Mesothelial cell of epicardium (in vitro differentiated cells): ENCODE results near the gene MFAP1. TPM values are rescaled to one million over a fixed set of nuclear protein-coding genes. Genes with fewer than 3 reads are reported as not detected.

Experiments used
- DNase-seq, 2 experiments: peaks; one replicate each; pipeline ENCODE4 v3.0.0; 2021; ENCODE audit warnings: low spot score in 2 of 2; ENCODE audit not compliant: unreplicated experiment in 2 of 2
- H3K27ac Mint-ChIP-seq: 2 replicates; pipeline ENCODE4 v1.8.0; 2021; ENCODE audit warnings: mixed read lengths
- H3K27me3 Mint-ChIP-seq: 2 replicates; pipeline ENCODE4 v1.8.0; 2021; ENCODE audit warnings: low read depth, mixed read lengths
- H3K36me3 Mint-ChIP-seq: 2 replicates; pipeline ENCODE4 v1.8.0; 2021; ENCODE audit warnings: mixed read lengths
- H3K4me1 Mint-ChIP-seq: 2 replicates; pipeline ENCODE4 v1.8.0; 2021; ENCODE audit warnings: mixed read lengths
- H3K4me3 Mint-ChIP-seq: 2 replicates; pipeline ENCODE4 v1.8.0; 2021; ENCODE audit warnings: mild to moderate bottlenecking, moderate library complexity, mixed read lengths
- H3K9me3 Mint-ChIP-seq: 2 replicates; pipeline ENCODE4 v1.8.0; 2021; ENCODE audit warnings: mixed read lengths
- CTCF ChIP-seq: fragments of 200-600 bp; sonication (generic); IDR thresholded peaks from one replicate; pipeline ENCODE4 v1.5.0; 2021; ENCODE audit warnings: antibody characterized with exemption; ENCODE audit not compliant: unreplicated experiment
- total RNA-seq: library from RNA; stranded (reverse); gene quantifications from 3 replicates; pipeline ENCODE4 v1.2.1, GENCODE V29; 2021

MFAP1 gene
- total RNA-seq: 27.7 to 31.2 TPM (median 30.9 TPM) in 3 replicates

DNA sequence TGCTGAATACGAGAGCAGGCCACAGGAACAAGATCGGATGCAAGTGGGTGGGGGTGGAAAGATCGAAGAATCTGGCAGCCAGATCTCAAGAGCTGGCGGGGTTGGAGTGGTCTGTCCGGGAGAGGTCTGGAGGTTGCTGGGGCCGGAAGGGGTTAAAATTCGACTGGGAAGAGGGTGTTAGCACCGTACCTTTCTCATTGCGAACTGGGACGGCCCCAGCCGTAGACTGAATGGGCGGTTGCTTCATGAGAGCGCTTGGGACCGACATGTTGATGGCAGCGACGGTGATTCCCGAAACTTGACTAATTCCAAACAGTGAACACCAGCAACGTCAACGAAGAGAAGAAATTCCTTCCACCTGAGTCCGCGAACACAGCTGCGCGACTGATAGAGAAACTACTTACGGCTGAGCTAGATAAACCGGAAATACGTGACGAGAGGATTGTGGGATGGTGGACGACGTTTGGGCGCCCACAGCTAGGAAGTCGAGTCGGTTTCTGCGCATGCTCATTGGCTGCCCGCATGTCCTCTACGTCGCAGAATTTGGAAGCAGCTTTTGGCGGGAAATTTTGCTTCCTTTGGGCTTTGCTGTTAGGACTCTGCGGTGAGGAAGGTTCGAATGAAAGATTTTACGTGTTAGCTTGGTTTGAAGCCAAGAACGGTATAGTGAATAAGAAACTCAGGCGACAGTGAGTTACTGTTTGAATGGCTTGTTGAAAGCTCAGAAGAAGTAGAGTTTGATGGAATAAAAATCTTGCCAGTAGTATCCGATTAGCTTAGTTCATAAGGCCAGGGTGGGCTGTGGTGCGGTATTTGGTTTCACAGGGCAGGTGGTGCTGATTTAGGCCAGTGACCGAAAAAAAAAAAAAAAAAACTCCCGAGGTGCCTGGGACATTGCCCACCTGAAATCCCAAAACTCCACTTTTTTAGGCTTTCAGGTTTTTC, at the start of gene MFAP1:
Gene MFAP1 (minus strand): TSS at position 389 of the 945 bp plus-strand sequence. CDS start 121 bp downstream, at position 268.
- H3K4me3 Mint-ChIP-seq: peak within 1 kb of the TSS; percentile 98
- peaks cover 22% of the 10 kb centered on the region for H3K4me1 Mint-ChIP-seq
- H3K27me3 Mint-ChIP-seq: no peaks in the 10 kb centered on the region
- peaks cover 3% of the 10 kb centered on the region for H3K9me3 Mint-ChIP-seq
- no peak for TF ChIP-seq CTCF
- peaks cover 4% of the 10 kb centered on the region for H3K36me3 Mint-ChIP-seq
- peak within 1 kb of the TSS; percentile 99 for H3K27ac Mint-ChIP-seq
- peak; percentile 73 to 82 for DNase-seq

- DNase-seq: no peak
- no peak for TF ChIP-seq CTCF
- no peaks in the 10 kb centered on the region for H3K36me3 Mint-ChIP-seq
- no peak overlapping the region for H3K27ac Mint-ChIP-seq
- peaks cover 1% of the 10 kb centered on the region for H3K4me1 Mint-ChIP-seq
- H3K4me3 Mint-ChIP-seq: no peak overlapping the region
- H3K9me3 Mint-ChIP-seq: no peaks in the 10 kb centered on the region
- H3K27me3 Mint-ChIP-seq: no peaks in the 10 kb centered on the region
Measured at GRCh38 chr15:43873651-43874050, 49.2 kb upstream of the MFAP1 start.

- Mint-ChIP-seq H3K9me3 (no peaks in the 10 kb centered on the region), H3K27ac (no peak overlapping the region), H3K4me3 (no peak overlapping the region), H3K27me3 (no peaks in the 10 kb centered on the region), H3K4me1 (no peaks in the 10 kb centered on the region), H3K36me3 (no peaks in the 10 kb centered on the region)
- peak in 1 of 2 experiments; percentile 47 for DNase-seq
- peak; percentile 54 for TF ChIP-seq CTCF
Measured at GRCh38 chr15:43872416-43873020, 48.0 kb upstream of the MFAP1 start.

- DNase-seq: no peak
- no peaks in the 10 kb centered on the region for H3K36me3 Mint-ChIP-seq
- no peaks in the 10 kb centered on the region for H3K27me3 Mint-ChIP-seq
- no peaks in the 10 kb centered on the region for H3K9me3 Mint-ChIP-seq
- H3K4me3 Mint-ChIP-seq: no peak overlapping the region
- no peak overlapping the region for H3K27ac Mint-ChIP-seq
- no peaks in the 10 kb centered on the region for H3K4me1 Mint-ChIP-seq
- TF ChIP-seq CTCF: no peak
Measured at GRCh38 chr15:43871835-43872234, 47.3 kb upstream of the MFAP1 start.

DNA sequence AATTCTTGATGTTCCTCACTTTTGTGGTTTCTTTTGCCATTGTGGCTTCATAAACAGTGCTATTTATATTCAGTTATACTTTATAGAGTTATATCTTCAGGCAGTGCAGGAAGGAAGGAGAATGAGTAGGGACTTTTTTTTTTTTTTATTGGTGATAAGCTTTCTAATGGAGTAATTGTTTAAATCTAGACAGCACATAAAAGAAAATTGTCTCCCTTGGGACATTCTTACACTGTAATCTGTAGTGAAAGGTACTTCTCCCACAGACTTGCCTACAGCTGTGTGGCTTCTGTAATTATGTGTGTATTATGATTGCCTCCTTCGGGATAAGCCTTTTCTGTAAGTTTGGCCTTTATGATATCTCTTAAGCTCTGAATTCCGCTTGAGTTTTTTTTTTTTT, 43.9 kb upstream of the MFAP1 start:
- TF ChIP-seq CTCF: no peak
- DNase-seq: no peak
- Mint-ChIP-seq H3K36me3 (no peaks in the 10 kb centered on the region), H3K27me3 (no peaks in the 10 kb centered on the region), H3K27ac (no peak overlapping the region), H3K4me1 (no peaks in the 10 kb centered on the region), H3K9me3 (no peaks in the 10 kb centered on the region), H3K4me3 (no peak overlapping the region)
